ENCODE data around the gene WWOX.
"Not testable (repeated sequence)": the region's sequence is repeated elsewhere in the genome, so short reads cannot be mapped to it uniquely, and the experiment has no call there.

WWOX gene

DNA sequence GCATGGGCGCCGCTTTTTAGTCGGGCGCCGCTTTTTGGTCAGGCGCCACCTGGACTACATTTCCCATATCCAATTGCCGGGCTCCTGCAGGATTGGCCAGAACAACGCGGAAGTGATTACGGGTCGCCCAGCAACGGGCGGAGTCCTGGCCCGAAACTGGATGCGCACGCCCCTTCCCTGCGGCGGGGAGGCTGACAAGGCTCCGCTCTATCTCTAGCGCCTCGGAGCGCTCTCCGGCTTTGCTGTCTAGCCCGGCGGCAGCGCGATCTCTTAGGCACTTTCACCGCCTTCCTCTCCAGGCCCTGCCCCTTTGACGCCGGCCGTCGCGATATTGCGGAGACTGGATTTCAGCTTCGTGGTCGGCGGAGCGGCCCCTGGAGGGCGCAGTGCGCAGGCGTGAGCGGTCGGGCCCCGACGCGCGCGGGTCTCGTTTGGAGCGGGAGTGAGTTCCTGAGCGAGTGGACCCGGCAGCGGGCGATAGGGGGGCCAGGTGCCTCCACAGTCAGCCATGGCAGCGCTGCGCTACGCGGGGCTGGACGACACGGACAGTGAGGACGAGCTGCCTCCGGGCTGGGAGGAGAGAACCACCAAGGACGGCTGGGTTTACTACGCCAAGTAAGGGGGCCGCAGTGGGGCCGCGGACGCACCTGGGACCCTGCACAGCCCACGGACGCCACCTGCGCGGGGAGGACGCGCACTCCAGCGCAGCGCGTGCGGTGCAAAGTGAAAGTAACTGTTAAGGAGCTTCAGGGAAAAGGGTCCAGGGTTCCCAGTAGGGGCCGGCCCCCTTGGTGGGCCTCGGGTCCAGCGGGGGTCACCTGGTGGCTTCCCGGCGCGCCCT lies at the start of gene WWOX:
Gene WWOX, plus strand, starts transcription at position 384 of the 841 bp plus-strand sequence.
- no peaks in the 10 kb centered on the region for H3K9me3 ChIP-seq (ENCODE audit: control insufficient read depth, low read length)
- H3K4me1 ChIP-seq (ENCODE audit: control insufficient read depth, insufficient read depth, low read length), result peaks cover 4% of the 10 kb centered on the region
- H3K36me3 ChIP-seq (ENCODE audit: control insufficient read depth, insufficient read depth, low read length), result no peaks in the 10 kb centered on the region
- peak within 1 kb of the TSS; percentile 83 for H3K9ac ChIP-seq (ENCODE audit: low read length)
- no peaks in the 10 kb centered on the region for H3K27me3 ChIP-seq (ENCODE audit: control insufficient read depth, insufficient read depth, low read length)
- H3K4me3 ChIP-seq (ENCODE audit: low read length), result peak within 1 kb of the TSS; percentile 73

DNA sequence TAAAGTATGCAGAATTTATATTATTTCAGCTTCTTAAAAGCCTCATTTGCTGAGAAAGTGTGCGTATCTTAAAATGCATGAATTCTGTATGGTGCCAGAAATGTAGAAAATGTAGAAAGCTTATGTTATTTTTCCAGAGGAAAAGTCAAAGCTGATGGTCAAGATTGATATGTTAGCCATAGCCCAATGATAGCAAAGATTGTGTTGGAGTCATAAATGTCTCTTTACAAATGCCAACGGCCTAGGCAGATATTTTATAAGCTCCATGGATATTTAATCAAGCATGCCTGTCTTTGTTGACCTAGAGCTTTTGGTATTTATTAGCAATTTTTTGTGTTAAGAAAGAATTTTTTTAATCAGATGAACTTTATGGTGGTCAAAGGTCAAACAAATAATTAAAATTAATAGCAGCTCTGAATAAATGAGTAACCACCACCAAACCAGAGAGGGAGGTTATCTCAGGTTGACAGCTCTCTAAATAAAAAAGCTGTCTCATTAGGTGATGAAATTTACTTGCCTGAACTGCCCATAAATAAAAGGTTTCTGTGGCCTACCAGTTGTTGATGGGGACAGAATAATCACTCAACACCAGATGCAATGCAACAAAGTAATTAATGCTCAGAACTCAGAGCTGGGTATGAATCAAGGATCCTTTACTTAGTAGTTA lies 48.6 kb upstream of the WWOX start:
- H3K4me3 ChIP-seq (ENCODE audit: low read length), result no peak overlapping the region
- no peaks in the 10 kb centered on the region for H3K27me3 ChIP-seq (ENCODE audit: control insufficient read depth, insufficient read depth, low read length)
- H3K36me3 ChIP-seq (ENCODE audit: control insufficient read depth, insufficient read depth, low read length), result no peaks in the 10 kb centered on the region
- H3K9me3 ChIP-seq (ENCODE audit: control insufficient read depth, low read length), result no peaks in the 10 kb centered on the region
- H3K9ac ChIP-seq (ENCODE audit: low read length), result no peak overlapping the region
- no peaks in the 10 kb centered on the region for H3K4me1 ChIP-seq (ENCODE audit: control insufficient read depth, insufficient read depth, low read length)

DNA sequence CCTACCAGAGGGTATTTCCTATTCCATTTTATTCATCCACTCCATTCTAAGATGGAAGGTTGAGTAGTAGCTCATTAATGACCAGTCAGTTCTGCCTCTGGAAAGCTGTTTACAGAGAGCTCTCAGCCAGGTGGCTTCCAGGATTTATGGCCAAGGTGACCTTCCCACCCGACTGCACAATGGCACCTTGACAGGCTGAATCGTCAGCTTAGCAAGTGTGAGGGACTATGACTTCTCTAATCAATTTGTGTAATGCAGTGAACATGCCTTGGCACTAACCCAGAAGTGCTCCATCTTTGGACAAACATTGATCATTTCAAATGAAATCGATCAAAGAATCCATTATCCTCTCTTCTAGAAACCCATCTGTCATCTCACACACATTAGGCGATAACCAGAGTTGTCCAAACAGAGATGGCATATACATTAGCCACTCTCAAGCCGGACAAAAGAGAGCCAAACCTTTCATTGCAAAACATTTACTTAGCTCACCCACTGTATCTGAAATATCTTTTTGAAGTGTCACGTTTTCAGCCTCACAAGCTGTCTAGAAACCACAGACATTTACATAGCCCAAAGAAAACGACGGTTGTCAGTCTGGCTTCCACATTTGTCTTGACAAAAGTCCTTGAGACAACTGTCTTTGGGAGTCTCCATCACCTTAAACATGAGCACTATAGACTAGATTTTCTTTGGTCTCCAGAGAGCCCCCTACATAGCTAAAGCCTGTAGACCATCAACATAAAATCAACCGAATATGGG lies 41.5 kb upstream of the WWOX start:
- Histone ChIP-seq H3K27me3 (ENCODE audit: control insufficient read depth, insufficient read depth, low read length) (no peaks in the 10 kb centered on the region), H3K9me3 (ENCODE audit: control insufficient read depth, low read length) (no peaks in the 10 kb centered on the region), H3K36me3 (ENCODE audit: control insufficient read depth, insufficient read depth, low read length) (no peaks in the 10 kb centered on the region), H3K9ac (ENCODE audit: low read length) (no peak overlapping the region), H3K4me3 (ENCODE audit: low read length) (no peak overlapping the region), H3K4me1 (ENCODE audit: control insufficient read depth, insufficient read depth, low read length) (peaks cover 10% of the 10 kb centered on the region)

DNA sequence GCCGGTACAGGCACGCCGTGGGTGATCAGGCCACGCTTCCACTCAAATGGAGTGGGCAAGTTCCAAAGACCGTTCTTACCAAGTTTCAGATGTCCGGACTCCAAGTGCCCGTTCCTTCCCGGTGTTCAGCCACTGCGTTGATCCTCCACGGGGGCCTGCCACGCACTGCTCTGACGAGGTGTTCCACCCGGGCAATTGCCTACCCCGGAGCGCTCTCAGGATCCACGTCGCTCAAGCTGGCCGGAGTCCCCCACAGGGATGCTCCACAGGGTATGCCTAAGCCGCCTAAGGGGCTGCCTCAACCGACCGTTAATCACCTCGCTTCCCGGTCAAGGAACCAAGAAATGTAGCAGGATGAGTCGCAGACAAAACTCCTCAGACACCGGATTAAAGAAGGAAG lies 39.6 kb upstream of the WWOX start:
- not testable (repeated sequence) for H3K9ac ChIP-seq (ENCODE audit: low read length); H3K36me3 ChIP-seq (ENCODE audit: control insufficient read depth, insufficient read depth, low read length); H3K4me3 ChIP-seq (ENCODE audit: low read length); H3K27me3 ChIP-seq (ENCODE audit: control insufficient read depth, insufficient read depth, low read length); H3K9me3 ChIP-seq (ENCODE audit: control insufficient read depth, low read length)
- peaks cover 10% of the 10 kb centered on the region for H3K4me1 ChIP-seq (ENCODE audit: control insufficient read depth, insufficient read depth, low read length)

DNA sequence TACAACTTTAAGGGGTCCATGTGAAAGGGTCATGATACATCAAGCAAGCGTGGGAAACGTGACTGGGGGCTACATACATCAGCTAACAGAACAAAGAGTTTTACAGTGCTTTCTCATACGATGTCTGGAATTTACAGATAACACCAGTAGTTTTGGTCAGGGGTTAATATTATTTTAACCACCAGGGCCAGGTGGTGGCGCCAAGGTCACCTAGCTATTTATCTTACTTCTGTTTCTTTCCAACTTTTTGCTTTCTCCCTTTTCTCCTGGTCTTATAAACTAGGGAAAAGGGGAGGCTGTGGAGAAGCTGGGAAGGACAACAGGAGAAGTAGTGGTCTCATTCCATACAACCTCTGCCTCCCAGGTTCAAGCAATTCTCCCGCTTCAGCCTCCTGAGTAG lies 39.2 kb upstream of the WWOX start:
- H3K4me3 ChIP-seq (ENCODE audit: low read length), result no peak overlapping the region
- peaks cover 10% of the 10 kb centered on the region for H3K4me1 ChIP-seq (ENCODE audit: control insufficient read depth, insufficient read depth, low read length)
- H3K36me3 ChIP-seq (ENCODE audit: control insufficient read depth, insufficient read depth, low read length), result no peaks in the 10 kb centered on the region
- no peaks in the 10 kb centered on the region for H3K9me3 ChIP-seq (ENCODE audit: control insufficient read depth, low read length)
- H3K9ac ChIP-seq (ENCODE audit: low read length), result no peak overlapping the region
- H3K27me3 ChIP-seq (ENCODE audit: control insufficient read depth, insufficient read depth, low read length), result no peaks in the 10 kb centered on the region

DNA sequence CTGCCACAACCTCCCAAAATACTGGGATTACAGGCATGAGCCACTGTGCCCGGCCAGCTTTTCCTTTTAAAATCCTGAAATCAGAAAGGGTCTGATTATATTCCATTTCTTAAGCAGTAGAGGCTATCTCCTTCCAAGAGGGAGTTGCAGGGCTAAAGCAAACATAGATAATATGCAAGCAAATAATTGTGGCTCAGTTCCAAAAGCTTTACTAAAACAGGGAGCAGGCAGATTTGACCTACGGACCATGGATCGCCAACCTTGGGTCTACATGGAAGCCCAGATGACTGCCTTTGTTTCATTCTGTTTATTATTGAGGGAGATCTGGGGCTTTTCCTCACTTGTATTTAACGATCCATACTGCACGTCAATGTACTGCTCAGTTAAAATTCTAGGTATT lies 38.6 kb upstream of the WWOX start:
- Histone ChIP-seq H3K9ac (ENCODE audit: low read length) (no peak overlapping the region), H3K4me3 (ENCODE audit: low read length) (no peak overlapping the region), H3K9me3 (ENCODE audit: control insufficient read depth, low read length) (no peaks in the 10 kb centered on the region), H3K4me1 (ENCODE audit: control insufficient read depth, insufficient read depth, low read length) (peaks cover 10% of the 10 kb centered on the region), H3K27me3 (ENCODE audit: control insufficient read depth, insufficient read depth, low read length) (no peaks in the 10 kb centered on the region), H3K36me3 (ENCODE audit: control insufficient read depth, insufficient read depth, low read length) (no peaks in the 10 kb centered on the region)

DNA sequence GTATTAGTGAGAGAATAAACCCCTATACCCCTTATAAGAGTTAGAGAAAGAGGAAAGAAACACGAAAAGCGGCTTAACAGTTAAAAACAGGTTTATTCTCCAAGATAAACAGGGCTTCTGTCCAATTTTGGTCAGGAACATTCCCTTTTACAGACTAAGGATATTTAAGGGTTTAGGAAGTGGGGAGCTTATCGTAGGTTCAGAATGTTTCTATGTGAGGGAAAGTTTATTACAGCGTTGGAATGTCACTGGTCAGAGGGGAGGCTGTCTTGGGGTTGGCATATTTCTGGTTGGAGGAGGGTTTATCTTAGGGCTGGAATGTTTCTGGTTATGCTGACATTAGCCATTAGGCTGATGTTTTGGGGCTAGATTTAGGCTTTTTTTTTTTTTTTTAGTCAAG lies 34.1 kb upstream of the WWOX start:
- H3K9ac ChIP-seq (ENCODE audit: low read length), result no peak overlapping the region
- no peaks in the 10 kb centered on the region for H3K36me3 ChIP-seq (ENCODE audit: control insufficient read depth, insufficient read depth, low read length)
- no peak overlapping the region for H3K4me3 ChIP-seq (ENCODE audit: low read length)
- peaks cover 8% of the 10 kb centered on the region for H3K4me1 ChIP-seq (ENCODE audit: control insufficient read depth, insufficient read depth, low read length)
- no peaks in the 10 kb centered on the region for H3K27me3 ChIP-seq (ENCODE audit: control insufficient read depth, insufficient read depth, low read length)
- no peaks in the 10 kb centered on the region for H3K9me3 ChIP-seq (ENCODE audit: control insufficient read depth, low read length)

DNA sequence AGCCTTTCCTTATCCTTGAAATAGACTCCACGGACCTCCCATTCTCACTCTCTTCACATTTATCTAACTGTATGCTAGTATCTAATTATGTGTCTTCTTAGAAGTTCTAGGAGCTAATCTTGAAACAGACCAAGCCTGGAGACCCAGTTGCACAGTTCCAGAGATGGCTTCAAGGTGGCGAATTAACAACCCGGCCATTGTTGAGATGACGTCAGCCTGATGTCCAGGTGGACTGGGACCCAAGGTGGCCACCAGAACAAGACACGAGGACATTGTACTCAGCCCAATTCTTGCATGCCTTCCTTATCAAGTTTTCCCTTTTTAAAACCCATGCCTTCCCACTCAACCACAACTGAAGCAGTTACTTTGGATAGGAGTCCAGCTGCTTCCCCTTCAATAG lies 29.5 kb upstream of the WWOX start:
- no peak overlapping the region for H3K9ac ChIP-seq (ENCODE audit: low read length)
- no peaks in the 10 kb centered on the region for H3K27me3 ChIP-seq (ENCODE audit: control insufficient read depth, insufficient read depth, low read length)
- no peaks in the 10 kb centered on the region for H3K36me3 ChIP-seq (ENCODE audit: control insufficient read depth, insufficient read depth, low read length)
- H3K4me1 ChIP-seq (ENCODE audit: control insufficient read depth, insufficient read depth, low read length), result no peaks in the 10 kb centered on the region
- H3K4me3 ChIP-seq (ENCODE audit: low read length), result no peak overlapping the region
- H3K9me3 ChIP-seq (ENCODE audit: control insufficient read depth, low read length), result no peaks in the 10 kb centered on the region

DNA sequence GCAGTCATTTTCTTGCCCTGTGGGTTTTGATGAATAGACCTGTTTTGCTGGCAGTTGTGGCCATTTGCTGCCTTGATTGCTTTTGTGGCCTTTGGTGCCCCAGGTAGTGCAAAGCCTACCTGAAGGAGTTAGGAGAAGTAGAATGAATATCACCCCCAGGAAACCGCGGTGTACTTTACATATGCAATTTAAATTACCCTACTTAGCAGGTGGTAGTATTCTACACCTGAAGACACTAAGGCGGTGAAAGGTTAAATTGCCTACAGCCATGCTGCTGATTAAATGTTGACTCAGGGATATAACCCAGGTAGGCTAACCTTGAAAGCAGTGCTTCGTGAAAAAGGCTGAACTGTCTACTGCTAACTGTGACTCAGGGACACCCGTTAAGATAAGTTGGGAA lies 27.2 kb upstream of the WWOX start:
- Histone ChIP-seq H3K9me3 (ENCODE audit: control insufficient read depth, low read length) (no peaks in the 10 kb centered on the region), H3K4me3 (ENCODE audit: low read length) (no peak overlapping the region), H3K27me3 (ENCODE audit: control insufficient read depth, insufficient read depth, low read length) (no peaks in the 10 kb centered on the region), H3K9ac (ENCODE audit: low read length) (no peak overlapping the region), H3K36me3 (ENCODE audit: control insufficient read depth, insufficient read depth, low read length) (no peaks in the 10 kb centered on the region), H3K4me1 (ENCODE audit: control insufficient read depth, insufficient read depth, low read length) (no peaks in the 10 kb centered on the region)

DNA sequence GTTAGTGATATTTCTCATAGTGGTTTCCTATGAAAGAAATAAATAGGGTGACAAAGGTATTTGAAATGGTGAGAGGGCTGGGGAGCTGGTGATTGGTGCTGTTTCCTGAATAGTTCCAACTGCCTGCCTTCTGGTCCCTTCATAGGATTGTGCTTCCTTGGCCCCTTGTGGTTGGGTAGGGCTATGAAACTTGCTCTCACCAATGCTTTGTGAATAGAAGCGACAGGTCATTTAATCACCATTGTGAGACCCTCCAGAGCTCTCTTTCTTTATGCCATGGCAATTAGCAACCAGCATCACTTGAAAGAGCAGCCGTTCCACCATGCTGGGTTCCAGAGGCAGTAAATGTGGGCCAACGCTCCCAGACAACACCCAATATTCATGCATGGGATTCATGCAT lies 23.7 kb upstream of the WWOX start:
- no peaks in the 10 kb centered on the region for H3K27me3 ChIP-seq (ENCODE audit: control insufficient read depth, insufficient read depth, low read length)
- H3K4me3 ChIP-seq (ENCODE audit: low read length), result no peak overlapping the region
- H3K9ac ChIP-seq (ENCODE audit: low read length), result no peak overlapping the region
- no peaks in the 10 kb centered on the region for H3K9me3 ChIP-seq (ENCODE audit: control insufficient read depth, low read length)
- no peaks in the 10 kb centered on the region for H3K4me1 ChIP-seq (ENCODE audit: control insufficient read depth, insufficient read depth, low read length)
- H3K36me3 ChIP-seq (ENCODE audit: control insufficient read depth, insufficient read depth, low read length), result no peaks in the 10 kb centered on the region

DNA sequence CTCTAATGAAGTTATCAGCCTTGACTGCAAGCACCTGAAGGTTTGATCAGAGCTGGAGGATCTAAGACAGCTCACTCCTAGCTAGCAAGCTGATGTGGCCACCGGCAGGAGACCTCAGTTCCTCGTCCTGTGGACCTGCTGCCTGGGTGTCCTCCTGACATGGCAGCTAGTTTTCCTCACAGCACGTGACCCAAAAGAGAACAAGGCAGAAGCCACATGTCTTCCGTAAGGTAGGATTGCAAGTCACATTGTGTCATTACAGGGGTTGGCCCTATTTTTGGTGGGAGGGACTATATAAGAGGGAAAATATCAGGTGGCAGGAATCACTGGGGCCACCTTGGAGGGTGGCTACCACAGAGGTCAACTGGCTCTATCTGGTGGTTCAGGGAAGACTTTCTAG lies 18.1 kb upstream of the WWOX start:
- no peaks in the 10 kb centered on the region for H3K4me1 ChIP-seq (ENCODE audit: control insufficient read depth, insufficient read depth, low read length)
- H3K4me3 ChIP-seq (ENCODE audit: low read length), result no peak overlapping the region
- H3K27me3 ChIP-seq (ENCODE audit: control insufficient read depth, insufficient read depth, low read length), result no peaks in the 10 kb centered on the region
- H3K9ac ChIP-seq (ENCODE audit: low read length), result no peak overlapping the region
- no peaks in the 10 kb centered on the region for H3K9me3 ChIP-seq (ENCODE audit: control insufficient read depth, low read length)
- H3K36me3 ChIP-seq (ENCODE audit: control insufficient read depth, insufficient read depth, low read length), result no peaks in the 10 kb centered on the region

DNA sequence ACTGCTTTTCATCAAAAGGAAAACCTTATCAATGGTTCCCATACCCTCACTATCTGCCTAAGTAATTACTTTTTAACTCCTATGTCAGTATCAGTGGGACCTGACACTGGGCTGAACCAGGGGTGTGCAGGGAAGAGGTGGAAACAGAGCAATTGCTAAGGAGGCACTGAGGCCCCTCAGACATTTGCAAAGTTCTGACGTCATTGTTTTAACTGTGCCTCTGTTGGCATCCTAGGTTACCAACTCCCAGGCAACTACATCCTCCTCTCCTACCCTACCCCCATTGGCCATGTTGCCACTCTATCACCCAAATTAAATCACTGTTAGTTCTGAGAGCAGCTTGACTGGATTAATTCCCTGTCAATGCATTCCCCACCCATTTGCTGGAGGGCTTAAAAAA lies 8.0 kb upstream of the WWOX start:
- Histone ChIP-seq H3K4me3 (ENCODE audit: low read length) (no peak overlapping the region), H3K9me3 (ENCODE audit: control insufficient read depth, low read length) (no peaks in the 10 kb centered on the region), H3K36me3 (ENCODE audit: control insufficient read depth, insufficient read depth, low read length) (no peaks in the 10 kb centered on the region), H3K4me1 (ENCODE audit: control insufficient read depth, insufficient read depth, low read length) (no peaks in the 10 kb centered on the region), H3K27me3 (ENCODE audit: control insufficient read depth, insufficient read depth, low read length) (no peaks in the 10 kb centered on the region), H3K9ac (ENCODE audit: low read length) (no peak overlapping the region)

All from mucosa of stomach (tissue), 1 donor.